ENCODE measurements around the gene NES.

GRCh38 chr1:156692925-156693847 lies 16.0 kb upstream of the NES start:
- TF ChIP-seq CTCF (IDR thresholded peaks at IDR 0.05; ENCODE audit: poor library complexity) (no peak), EZH2phosphoT487 (IDR thresholded peaks at IDR 0.05; ENCODE audit: low read depth, severe bottlenecking, unreplicated experiment) (no peak)
